Fibroblast of skin of right biceps (primary cell): ENCODE results near the gene RHBDL1.

ENCODE experiments used
- DNase-seq: peaks from one replicate; pipeline ENCODE4 v3.0.0-alpha.2; 2013

The RHBDL1 gene

DNA sequence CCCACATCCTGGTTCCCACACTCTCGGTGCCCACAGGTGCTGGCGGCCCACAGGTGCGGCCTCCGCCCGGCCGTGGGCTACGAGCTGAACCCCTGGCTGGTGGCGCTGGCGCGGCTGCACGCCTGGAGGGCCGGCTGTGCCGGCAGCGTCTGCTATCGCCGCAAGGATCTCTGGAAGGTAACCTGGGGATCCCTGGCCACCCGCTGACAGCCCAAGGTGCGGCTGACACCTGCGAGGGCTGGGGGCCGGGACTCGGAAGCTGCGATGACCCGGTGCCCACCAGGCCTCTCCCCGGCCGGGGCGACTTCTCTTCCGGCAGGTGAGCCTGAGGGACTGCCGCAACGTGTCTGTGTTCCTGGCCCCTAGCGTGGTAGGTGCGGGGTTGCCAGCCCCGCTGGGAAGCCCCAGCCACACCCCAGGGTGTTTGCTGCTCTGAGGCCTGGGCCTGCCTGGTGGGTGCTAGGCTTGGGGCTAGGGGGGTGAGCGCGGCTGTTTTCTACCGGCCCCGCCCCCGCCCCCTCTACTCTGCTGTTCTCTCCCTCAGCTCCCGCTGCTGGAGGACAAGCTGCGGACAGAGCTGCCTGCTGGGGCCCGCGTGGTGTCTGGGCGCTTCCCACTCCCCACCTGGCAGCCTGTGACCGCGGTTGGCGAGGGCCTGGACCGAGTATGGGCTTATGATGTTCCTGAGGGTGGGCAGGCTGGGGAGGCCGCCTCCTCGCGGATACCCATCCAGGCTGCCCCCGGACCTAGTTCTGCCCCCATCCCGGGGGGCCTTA is 46.5 kb downstream of the RHBDL1 start:
- DNase-seq, result no peak

- no peak for DNase-seq
These were observed 47.6 kb downstream of the RHBDL1 start for GRCh38 chr16:722835-723633.

DNA sequence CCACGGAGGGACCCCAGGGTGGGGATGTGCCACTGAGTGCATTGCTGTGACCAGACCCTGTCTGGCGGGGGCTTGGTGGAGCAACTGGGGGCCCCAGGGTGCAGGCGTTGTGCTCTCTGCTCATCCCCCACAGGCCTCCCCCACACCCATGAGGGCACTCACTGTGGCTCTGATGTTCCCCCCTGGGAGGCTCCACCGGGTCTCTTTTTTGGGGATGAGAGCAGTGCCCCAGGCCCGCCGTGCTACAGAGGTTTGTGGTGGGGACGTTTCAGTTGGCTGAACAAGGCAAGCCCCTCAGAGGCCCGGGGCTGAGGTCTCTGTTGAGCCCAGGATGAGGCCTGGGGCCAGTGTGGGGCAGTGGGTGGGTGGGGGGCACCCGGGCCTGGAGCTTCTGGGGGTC is 48.2 kb downstream of the RHBDL1 start:
- DNase-seq, result no peak

GRCh38 chr16:724188-725040 is 48.9 kb downstream of the RHBDL1 start:
- DNase-seq, result no peak

- DNase-seq, result no peak
These were observed 49.5 kb downstream of the RHBDL1 start for GRCh38 chr16:725041-725376.

DNA sequence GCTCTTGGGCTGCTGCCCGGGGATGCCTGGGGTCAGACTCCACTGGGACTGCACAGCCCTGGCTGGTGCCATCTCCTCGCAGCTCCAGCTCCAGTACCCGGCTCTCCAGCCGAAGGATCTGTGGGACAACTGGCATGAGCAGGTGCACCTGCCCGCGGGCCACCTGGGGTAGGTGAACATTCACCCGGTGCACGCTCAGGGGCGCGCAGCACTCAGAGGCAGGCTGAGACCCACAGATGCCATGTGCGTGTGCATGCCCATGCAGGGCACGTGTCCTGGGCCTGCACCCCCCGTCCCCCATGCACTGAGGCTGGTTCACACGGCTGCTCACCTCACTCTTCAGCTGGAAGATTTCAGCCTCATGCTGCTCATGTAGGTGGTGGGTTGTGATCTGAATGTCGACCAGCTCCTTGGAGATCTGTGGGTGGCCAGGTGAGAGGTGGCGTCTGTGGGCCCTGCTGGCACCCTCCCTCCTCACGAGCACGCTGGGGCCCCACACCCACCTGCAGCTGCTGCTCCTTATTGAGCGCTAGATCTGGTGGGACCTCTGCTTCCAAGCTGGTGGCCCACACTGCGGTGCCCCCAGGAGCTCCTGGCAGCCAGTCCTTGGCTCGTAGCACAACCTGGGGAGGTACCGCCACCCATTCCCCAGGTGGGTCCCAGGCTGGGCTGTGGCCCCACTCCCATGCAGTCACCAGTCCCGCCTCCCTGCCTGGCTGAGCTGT is 50.2 kb downstream of the RHBDL1 start:
- no peak for DNase-seq

GRCh38 chr16:726188-726437 is 50.6 kb downstream of the RHBDL1 start:
- DNase-seq, result no peak

DNA sequence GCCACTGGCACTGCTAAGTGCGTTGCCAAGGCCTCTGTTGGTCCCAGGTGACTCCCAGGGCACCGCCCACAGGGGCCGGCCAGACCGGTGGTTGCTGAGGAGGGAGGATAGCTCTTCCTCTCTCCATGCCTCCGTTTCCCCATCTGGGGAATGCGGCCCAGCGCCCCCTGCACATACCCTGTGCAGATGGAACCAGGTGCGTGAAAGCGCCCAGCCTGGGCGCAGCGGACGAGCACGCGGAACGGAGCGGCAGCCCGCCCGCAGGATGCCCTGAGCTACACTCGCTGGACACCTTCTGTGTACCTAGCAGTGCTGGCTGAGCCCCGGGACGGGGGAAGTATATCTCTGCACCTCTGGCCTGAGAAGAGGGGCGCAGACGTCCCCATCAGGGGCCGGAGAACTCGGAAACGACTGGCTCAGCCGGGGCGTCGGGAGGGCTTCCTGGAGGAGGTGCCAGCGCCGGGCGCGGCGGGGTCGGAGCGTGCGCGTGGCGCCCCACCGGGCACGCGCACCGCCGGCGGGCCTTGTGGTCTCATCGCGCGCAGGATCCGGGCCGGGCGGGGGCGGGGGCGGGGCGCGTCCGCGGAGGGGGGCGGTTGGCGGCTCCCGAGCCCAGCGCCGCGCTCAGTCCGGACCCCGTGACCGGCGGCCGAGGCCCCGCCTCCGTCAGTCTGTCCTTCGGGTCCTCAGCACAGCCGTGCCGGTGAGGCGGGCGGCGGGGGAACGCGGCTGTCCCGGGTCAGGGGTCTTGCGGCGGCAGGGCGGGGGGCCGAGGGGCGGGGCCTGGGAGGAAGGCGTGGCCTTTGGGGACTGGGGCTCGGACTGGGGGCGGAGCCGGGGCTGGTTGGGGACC is 51.2 kb downstream of the RHBDL1 start, which contains the start of the genes CCDC78 and HAGHL:
TSS of gene CCDC78 (minus strand) at position 6 of the 853 bp plus-strand sequence. CDS start 76 bp downstream, outside the sequence.
TSS of gene HAGHL (plus strand) at position 669 of the 853 bp plus-strand sequence. CDS start 404 bp downstream, outside the sequence.
- DNase-seq, result peak; percentile 40

GRCh38 chr16:727291-727977 is 52.0 kb downstream of the RHBDL1 start:
- DNase-seq, result no peak
